Measurements from ENCODE around the gene GMEB2.

The GMEB2 gene

GRCh38 chr20:63598479-63599395, 28.2 kb downstream of the GMEB2 start:
- Histone ChIP-seq H3K36me3 (replicated peaks in 1 of 2; ENCODE audit: control insufficient read depth in 2 of 2, insufficient read depth in 2 of 2, low read length in 2 of 2) (peaks cover 26 to 79% of the 10 kb centered on the region in 2 donors), H3K14ac (ENCODE audit: low read length) (no peak overlapping the region), H4K91ac (ENCODE audit: low read depth, low read length, poor library complexity) (no peak overlapping the region), H2BK5ac (ENCODE audit: low read length) (no peak overlapping the region), H3K4ac (ENCODE audit: low read length) (no peak overlapping the region), H3K27me3 (ENCODE audit: control insufficient read depth in 3 of 3, insufficient read depth in 3 of 3, low read depth in 1 of 3, low read length in 3 of 3) (no peaks in the 10 kb centered on the region), H3K27ac (replicated peaks; ENCODE audit: low read length) (no peak overlapping the region), H2BK15ac (ENCODE audit: low read length) (no peak overlapping the region), H3K23ac (ENCODE audit: low read depth, low read length, poor library complexity) (no peak overlapping the region), H2BK120ac (ENCODE audit: low read depth, low read length) (no peak overlapping the region), H2BK12ac (ENCODE audit: low read length) (no peak overlapping the region), H2AFZ (ENCODE audit: low read length) (no peak overlapping the region), H2AK5ac (ENCODE audit: low read depth, low read length) (no peak overlapping the region), H3K18ac (ENCODE audit: low read length) (no peak overlapping the region), H3K79me1 (ENCODE audit: low read depth, low read length) (no peaks in the 10 kb centered on the region), H3K9ac (ENCODE audit: low read depth, low read length, poor library complexity) (no peak overlapping the region), H4K8ac (ENCODE audit: low read depth, low read length) (no peak overlapping the region), H3K4me2 (ENCODE audit: insufficient read depth, low read length, poor library complexity, severe bottlenecking) (no peak overlapping the region), H3K4me1 (ENCODE audit: control insufficient read depth in 2 of 2, insufficient read depth in 1 of 2, low read depth in 1 of 2, low read length in 2 of 2) (no peaks in the 10 kb centered on the region), H3K4me3 (ENCODE audit: low read length in 2 of 2) (no peak overlapping the region), H3K9me3 (replicated peaks in 1 of 2; ENCODE audit: control insufficient read depth in 2 of 2, insufficient read depth in 1 of 2, low read depth in 1 of 2, low read length in 2 of 2) (no peaks in the 10 kb centered on the region)
- WGBS, 2 donors (ENCODE audit: extremely low coverage in 2 of 2, insufficient read length in 2 of 2, insufficient replicate concordance in 1 of 2) = no CpG with 5 or more reads among the region's 33 CpGs
- no peak for DNase-seq (ENCODE audit: low spot score)

- no peaks in the 10 kb centered on the region for H3K27me3 ChIP-seq (ENCODE audit: control insufficient read depth in 3 of 3, insufficient read depth in 3 of 3, low read depth in 1 of 3, low read length in 3 of 3)
- H4K91ac ChIP-seq (ENCODE audit: low read depth, low read length, poor library complexity) = no peak overlapping the region
- H3K9me3 ChIP-seq (replicated peaks in 1 of 2; ENCODE audit: control insufficient read depth in 2 of 2, insufficient read depth in 1 of 2, low read depth in 1 of 2, low read length in 2 of 2) = no peaks in the 10 kb centered on the region
- H2BK15ac ChIP-seq (ENCODE audit: low read length) = no peak overlapping the region
- no peak overlapping the region for H3K4me3 ChIP-seq (ENCODE audit: low read length in 2 of 2)
- peaks cover 24 to 82% of the 10 kb centered on the region in 2 donors for H3K36me3 ChIP-seq (replicated peaks in 1 of 2; ENCODE audit: control insufficient read depth in 2 of 2, insufficient read depth in 2 of 2, low read length in 2 of 2)
- no peak overlapping the region for H2AK5ac ChIP-seq (ENCODE audit: low read depth, low read length)
- no peak overlapping the region for H2AFZ ChIP-seq (ENCODE audit: low read length)
- no peaks in the 10 kb centered on the region for H3K4me1 ChIP-seq (ENCODE audit: control insufficient read depth in 2 of 2, insufficient read depth in 1 of 2, low read depth in 1 of 2, low read length in 2 of 2)
- no peak overlapping the region for H3K4me2 ChIP-seq (ENCODE audit: insufficient read depth, low read length, poor library complexity, severe bottlenecking)
- no peak overlapping the region for H3K23ac ChIP-seq (ENCODE audit: low read depth, low read length, poor library complexity)
- no CpG with 5 or more reads among the region's 23 CpGs for WGBS, 2 donors (ENCODE audit: extremely low coverage in 2 of 2, insufficient read length in 2 of 2, insufficient replicate concordance in 1 of 2)
- no peak overlapping the region for H2BK5ac ChIP-seq (ENCODE audit: low read length)
- no peak overlapping the region for H2BK120ac ChIP-seq (ENCODE audit: low read depth, low read length)
- H3K4ac ChIP-seq (ENCODE audit: low read length) = no peak overlapping the region
- no peak overlapping the region for H3K9ac ChIP-seq (ENCODE audit: low read depth, low read length, poor library complexity)
- no peak overlapping the region for H3K14ac ChIP-seq (ENCODE audit: low read length)
- no peaks in the 10 kb centered on the region for H3K79me1 ChIP-seq (ENCODE audit: low read depth, low read length)
- H2BK12ac ChIP-seq (ENCODE audit: low read length) = no peak overlapping the region
- no peak overlapping the region for H3K27ac ChIP-seq (replicated peaks; ENCODE audit: low read length)
- no peak for DNase-seq (ENCODE audit: low spot score)
- H4K8ac ChIP-seq (ENCODE audit: low read depth, low read length) = no peak overlapping the region
- no peak overlapping the region for H3K18ac ChIP-seq (ENCODE audit: low read length)
Measured at GRCh38 chr20:63597651-63598478, 29.0 kb downstream of the GMEB2 start.

- Histone ChIP-seq H3K27ac (replicated peaks; ENCODE audit: low read length) (no peak overlapping the region), H2BK5ac (ENCODE audit: low read length) (peak overlapping the region; percentile 53), H2BK12ac (ENCODE audit: low read length) (no peak overlapping the region), H3K14ac (ENCODE audit: low read length) (no peak overlapping the region), H3K4ac (ENCODE audit: low read length) (no peak overlapping the region), H3K9me3 (replicated peaks in 1 of 2; ENCODE audit: control insufficient read depth in 2 of 2, insufficient read depth in 1 of 2, low read depth in 1 of 2, low read length in 2 of 2) (no peaks in the 10 kb centered on the region), H2AFZ (ENCODE audit: low read length) (no peak overlapping the region), H3K18ac (ENCODE audit: low read length) (no peak overlapping the region), H3K4me2 (ENCODE audit: insufficient read depth, low read length, poor library complexity, severe bottlenecking) (no peak overlapping the region), H4K91ac (ENCODE audit: low read depth, low read length, poor library complexity) (no peak overlapping the region), H3K23ac (ENCODE audit: low read depth, low read length, poor library complexity) (no peak overlapping the region), H3K4me1 (ENCODE audit: control insufficient read depth in 2 of 2, insufficient read depth in 1 of 2, low read depth in 1 of 2, low read length in 2 of 2) (no peaks in the 10 kb centered on the region), H2AK5ac (ENCODE audit: low read depth, low read length) (no peak overlapping the region), H4K8ac (ENCODE audit: low read depth, low read length) (no peak overlapping the region), H2BK15ac (ENCODE audit: low read length) (no peak overlapping the region), H3K27me3 (ENCODE audit: control insufficient read depth in 3 of 3, insufficient read depth in 3 of 3, low read depth in 1 of 3, low read length in 3 of 3) (no peaks in the 10 kb centered on the region), H3K36me3 (replicated peaks in 1 of 2; ENCODE audit: control insufficient read depth in 2 of 2, insufficient read depth in 2 of 2, low read length in 2 of 2) (peaks cover 21 to 85% of the 10 kb centered on the region in 2 donors), H3K79me1 (ENCODE audit: low read depth, low read length) (no peaks in the 10 kb centered on the region), H3K9ac (ENCODE audit: low read depth, low read length, poor library complexity) (no peak overlapping the region), H2BK120ac (ENCODE audit: low read depth, low read length) (no peak overlapping the region), H3K4me3 (ENCODE audit: low read length in 2 of 2) (no peak overlapping the region)
- no CpG with 5 or more reads among the region's 6 CpGs for WGBS, 2 donors (ENCODE audit: extremely low coverage in 2 of 2, insufficient read length in 2 of 2, insufficient replicate concordance in 1 of 2)
- no peak for DNase-seq (ENCODE audit: low spot score)
Measured at GRCh38 chr20:63596423-63596822, 30.5 kb downstream of the GMEB2 start.

All from neuronal stem cell (in vitro differentiated cells).